DOHH2 (cell line): ENCODE data around the gene APMAP.

ENCODE experiments used
- H3F3A ChIP-seq: fragments of 200-600 bp; sonication (generic), shearing (Covaris generic); 2 replicates; pipeline ENCODE4 v1.6.0; 2016; ENCODE audit warnings: antibody characterized with exemption, mild to moderate bottlenecking; ENCODE audit not compliant: control insufficient read depth, insufficient read depth
- H3K27ac ChIP-seq: fragments of 200-600 bp; sonication (generic); 2 replicates; pipeline ENCODE4 v1.5.1; 2014; ENCODE audit warnings: low read depth, mild to moderate bottlenecking, low read length, moderate library complexity
- H3K27me3 ChIP-seq: fragments of 200-600 bp; sonication (generic); 2 replicates; pipeline ENCODE4 v1.6.1; 2014; ENCODE audit warnings: mild to moderate bottlenecking, low read length, mixed read lengths; ENCODE audit not compliant: control insufficient read depth
- H3K36me3 ChIP-seq: fragments of 200-600 bp; sonication (generic); 2 replicates; pipeline ENCODE4 v1.6.1; 2014; ENCODE audit warnings: mild to moderate bottlenecking, low read length, moderate library complexity, mixed read lengths; ENCODE audit not compliant: control insufficient read depth
- H3K4me1 ChIP-seq: fragments of 200-600 bp; sonication (generic); 2 replicates; pipeline ENCODE4 v1.6.1; 2014; ENCODE audit warnings: mild to moderate bottlenecking, low read length, mixed read lengths; ENCODE audit not compliant: control insufficient read depth
- H3K4me2 ChIP-seq: fragments of 200-600 bp; sonication (generic); 2 replicates; pipeline ENCODE4 v1.6.0; 2014; ENCODE audit warnings: mild to moderate bottlenecking, low read length, moderate library complexity
- H3K4me3 ChIP-seq: fragments of 200-600 bp; sonication (generic); 2 replicates; pipeline ENCODE4 v1.5.1; 2014; ENCODE audit warnings: mild to moderate bottlenecking, low read length, mixed read lengths
- H3K79me2 ChIP-seq: fragments of 200-600 bp; sonication (generic); 2 replicates; pipeline ENCODE4 v1.6.1; 2014; ENCODE audit warnings: mild to moderate bottlenecking, low read length, mixed read lengths; ENCODE audit not compliant: control insufficient read depth
- H3K9me2 ChIP-seq: fragments of 200-600 bp; sonication (generic); replicated peaks from 2 replicates; pipeline ENCODE4 v1.6.1; 2014; ENCODE audit warnings: mild to moderate bottlenecking, low read length, mixed read lengths; ENCODE audit not compliant: control insufficient read depth
- H3K9me3 ChIP-seq: fragments of 200-600 bp; sonication (generic); 2 replicates; pipeline ENCODE4 v1.6.1; 2014; ENCODE audit warnings: antibody characterized with exemption, low read length, mixed read lengths; ENCODE audit not compliant: control insufficient read depth, insufficient read depth
- H4K20me1 ChIP-seq: fragments of 200-600 bp; sonication (generic); 2 replicates; pipeline ENCODE4 v1.6.0; 2014; ENCODE audit warnings: low read depth, mild to moderate bottlenecking, antibody characterized with exemption, low read length, moderate library complexity; ENCODE audit not compliant: control insufficient read depth, insufficient read depth
- EZH2phosphoT487 ChIP-seq: fragments of 200-600 bp; sonication (generic); IDR thresholded peaks from 2 replicates; pipeline ENCODE4 v1.6.1; 2017; ENCODE audit warnings: borderline replicate concordance, mild to moderate bottlenecking, antibody characterized with exemption, low read length, moderate library complexity, mixed read lengths
- TF ChIP-seq, protein P1 (sequence below): fragments of 200-600 bp; sonication (generic); IDR thresholded peaks from one replicate; pipeline ENCODE4 v1.5.1; 2014; ENCODE audit warnings: antibody characterized with exemption, mild to moderate bottlenecking, low read depth, low read length; ENCODE audit not compliant: poor library complexity, severe bottlenecking

Gene APMAP

GRCh38 chr20:24971376-24972101 lies 21.0 kb downstream of the APMAP start:
- H3K4me2 ChIP-seq = no peak overlapping the region
- peaks cover 2% of the 10 kb centered on the region; the same call in 1 of the 2 replicates for H3K9me3 ChIP-seq
- no peak for TF ChIP-seq EZH2phosphoT487
- TF ChIP-seq, protein P1, sequence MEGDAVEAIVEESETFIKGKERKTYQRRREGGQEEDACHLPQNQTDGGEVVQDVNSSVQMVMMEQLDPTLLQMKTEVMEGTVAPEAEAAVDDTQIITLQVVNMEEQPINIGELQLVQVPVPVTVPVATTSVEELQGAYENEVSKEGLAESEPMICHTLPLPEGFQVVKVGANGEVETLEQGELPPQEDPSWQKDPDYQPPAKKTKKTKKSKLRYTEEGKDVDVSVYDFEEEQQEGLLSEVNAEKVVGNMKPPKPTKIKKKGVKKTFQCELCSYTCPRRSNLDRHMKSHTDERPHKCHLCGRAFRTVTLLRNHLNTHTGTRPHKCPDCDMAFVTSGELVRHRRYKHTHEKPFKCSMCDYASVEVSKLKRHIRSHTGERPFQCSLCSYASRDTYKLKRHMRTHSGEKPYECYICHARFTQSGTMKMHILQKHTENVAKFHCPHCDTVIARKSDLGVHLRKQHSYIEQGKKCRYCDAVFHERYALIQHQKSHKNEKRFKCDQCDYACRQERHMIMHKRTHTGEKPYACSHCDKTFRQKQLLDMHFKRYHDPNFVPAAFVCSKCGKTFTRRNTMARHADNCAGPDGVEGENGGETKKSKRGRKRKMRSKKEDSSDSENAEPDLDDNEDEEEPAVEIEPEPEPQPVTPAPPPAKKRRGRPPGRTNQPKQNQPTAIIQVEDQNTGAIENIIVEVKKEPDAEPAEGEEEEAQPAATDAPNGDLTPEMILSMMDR = no peak
- H3K79me2 ChIP-seq = no peaks in the 10 kb centered on the region; the same call in 1 of the 2 replicates
- no peaks in the 10 kb centered on the region for H3F3A ChIP-seq
- peaks cover 54% of the 10 kb centered on the region for H3K36me3 ChIP-seq
- no peaks in the 10 kb centered on the region for H3K4me1 ChIP-seq
- no peak overlapping the region for H3K4me3 ChIP-seq
- no peaks in the 10 kb centered on the region for H3K9me2 ChIP-seq
- H3K27ac ChIP-seq = no peak overlapping the region
- no peaks in the 10 kb centered on the region; the same call in 1 of the 2 replicates for H4K20me1 ChIP-seq
- H3K27me3 ChIP-seq = no peaks in the 10 kb centered on the region

DNA sequence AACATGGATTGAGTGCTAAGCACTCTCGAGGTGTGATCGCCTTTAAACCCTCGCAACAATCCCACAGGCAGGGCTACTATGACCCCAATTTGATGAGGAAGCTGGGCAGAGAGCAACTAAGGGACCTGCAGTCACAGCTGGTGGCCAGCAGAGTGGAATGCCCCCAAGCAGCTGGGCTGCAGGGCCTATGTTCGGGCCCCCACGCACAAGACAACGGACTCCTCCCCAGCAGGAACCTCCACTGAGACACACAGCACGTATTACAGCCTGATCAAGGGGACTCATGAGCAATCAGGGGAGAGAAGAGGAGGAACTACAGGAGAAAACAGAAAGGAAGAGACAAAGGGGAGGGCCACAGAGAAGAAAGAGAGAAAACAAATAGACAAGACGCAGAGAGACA lies 21.8 kb downstream of the APMAP start:
- Histone ChIP-seq H3K27ac (no peak overlapping the region), H3K27me3 (no peaks in the 10 kb centered on the region), H3K4me1 (no peaks in the 10 kb centered on the region), H3K4me2 (no peak overlapping the region), H4K20me1 (no peaks in the 10 kb centered on the region; the same call in 1 of the 2 replicates), H3K4me3 (no peak overlapping the region), H3F3A (no peaks in the 10 kb centered on the region), H3K36me3 (peaks cover 53% of the 10 kb centered on the region), H3K9me3 (no peaks in the 10 kb centered on the region), H3K79me2 (no peaks in the 10 kb centered on the region; the same call in 1 of the 2 replicates), H3K9me2 (no peaks in the 10 kb centered on the region)
- no peak for TF ChIP-seq EZH2phosphoT487

DNA sequence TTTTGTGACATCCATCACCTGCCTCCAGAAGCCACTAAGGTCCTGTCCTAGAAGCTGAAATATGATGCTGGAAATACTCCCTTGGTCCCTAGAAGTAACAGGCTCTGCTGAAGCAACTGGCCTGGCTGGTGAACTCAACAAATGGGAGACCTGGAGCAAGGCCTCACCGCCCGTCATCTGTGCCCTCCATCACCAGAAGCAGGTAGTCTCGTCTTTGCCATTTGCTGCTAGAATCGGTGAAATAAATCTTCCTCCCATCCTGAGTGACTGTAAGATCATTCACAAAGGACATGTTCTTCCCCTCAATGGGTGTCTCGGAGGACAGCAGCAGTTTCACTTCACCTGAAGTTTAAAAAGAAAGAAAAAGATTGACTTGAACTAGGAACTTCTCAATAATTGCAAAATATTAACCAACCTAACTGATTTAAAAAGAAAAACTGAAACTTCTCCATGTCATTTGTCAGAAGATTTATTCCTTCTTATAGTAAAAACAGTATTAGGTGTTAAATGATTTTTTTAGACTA lies 22.5 kb downstream of the APMAP start:
- Histone ChIP-seq H3K9me2 (no peaks in the 10 kb centered on the region), H3K36me3 (peaks cover 59% of the 10 kb centered on the region), H3K27me3 (no peaks in the 10 kb centered on the region), H3K4me2 (no peak overlapping the region), H3K4me1 (no peaks in the 10 kb centered on the region), H3K4me3 (no peak overlapping the region), H3F3A (no peaks in the 10 kb centered on the region), H3K79me2 (no peaks in the 10 kb centered on the region), H3K9me3 (no peaks in the 10 kb centered on the region), H4K20me1 (no peaks in the 10 kb centered on the region; the same call in 1 of the 2 replicates), H3K27ac (no peak overlapping the region)
- TF ChIP-seq, protein P1 = no peak
- TF ChIP-seq EZH2phosphoT487 = no peak
